HFFc6 (cell line): Measurements from ENCODE around the gene GPR55. TPM values are rescaled to one million over a fixed set of nuclear protein-coding genes. Genes with fewer than 3 reads are reported as not detected.

Source experiments
- DNase-seq: peaks from one replicate; pipeline ENCODE4 v3.0.0-alpha.2; 2018
- H3K27ac Mint-ChIP-seq: 2 replicates; pipeline ENCODE4 v1.8.0; 2020; ENCODE audit warnings: mild to moderate bottlenecking, mixed read lengths
- H3K27me3 Mint-ChIP-seq: 2 replicates; pipeline ENCODE4 v1.8.0; 2021; ENCODE audit warnings: mild to moderate bottlenecking, moderate library complexity, mixed read lengths; ENCODE audit not compliant: insufficient read depth
- H3K36me3 Mint-ChIP-seq: 2 replicates; pipeline ENCODE4 v1.8.0; 2021; ENCODE audit warnings: low read depth, mixed read lengths
- H3K4me1 Mint-ChIP-seq: 2 replicates; pipeline ENCODE4 v1.8.0; 2020; ENCODE audit warnings: low read depth, mixed read lengths
- H3K4me3 Mint-ChIP-seq: 2 replicates; pipeline ENCODE4 v1.8.0; 2020; ENCODE audit warnings: mild to moderate bottlenecking, moderate library complexity, mixed read lengths
- H3K9me3 Mint-ChIP-seq: 2 replicates; pipeline ENCODE4 v1.8.0; 2020; ENCODE audit warnings: mild to moderate bottlenecking, mixed read lengths
- CTCF ChIP-seq: fragments of 200-600 bp; sonication (generic); IDR thresholded peaks from 2 replicates; pipeline ENCODE4 v1.5.0; 2021; ENCODE audit warnings: antibody characterized with exemption, mild to moderate bottlenecking
- total RNA-seq, 6 experiments: library from RNA; stranded (reverse); fragmentation: NEBNext Ultra II Directional; extraction: Animal tissue kit (Norgen Biotek cat#: 25700); gene quantifications; 2 replicates in 1 of 6; 3 replicates in 5 of 6; pipeline ENCODE4 v1.2.3, GENCODE V29; 2021

The GPR55 gene
- total RNA-seq, 6 experiments from 2014 or later: not detected

- TF ChIP-seq CTCF: no peak
- Mint-ChIP-seq H3K36me3 (no peaks in the 10 kb centered on the region), H3K9me3 (no peaks in the 10 kb centered on the region; the same call in 1 of the 2 replicates), H3K27ac (no peak overlapping the region), H3K4me1 (no peaks in the 10 kb centered on the region), H3K4me3 (no peak overlapping the region), H3K27me3 (peaks cover 55% of the 10 kb centered on the region)
- DNase-seq: no peak
These were observed 30.9 kb downstream of the GPR55 start for GRCh38 chr2:230893841-230894781.

GRCh38 chr2:230893338-230893737 is 31.7 kb downstream of the GPR55 start:
- H3K27ac Mint-ChIP-seq: no peak overlapping the region
- no peaks in the 10 kb centered on the region; the same call in 1 of the 2 replicates for H3K9me3 Mint-ChIP-seq
- TF ChIP-seq CTCF: no peak
- H3K4me1 Mint-ChIP-seq: no peaks in the 10 kb centered on the region
- H3K27me3 Mint-ChIP-seq: peaks cover 48% of the 10 kb centered on the region
- DNase-seq: no peak
- no peak overlapping the region for H3K4me3 Mint-ChIP-seq
- H3K36me3 Mint-ChIP-seq: no peaks in the 10 kb centered on the region

GRCh38 chr2:230891509-230891908 is 33.5 kb downstream of the GPR55 start:
- Mint-ChIP-seq H3K9me3 (no peaks in the 10 kb centered on the region; the same call in 1 of the 2 replicates), H3K27ac (no peak overlapping the region), H3K36me3 (no peaks in the 10 kb centered on the region), H3K4me3 (no peak overlapping the region), H3K27me3 (peaks cover 40% of the 10 kb centered on the region), H3K4me1 (no peaks in the 10 kb centered on the region)
- no peak for TF ChIP-seq CTCF
- no peak for DNase-seq

GRCh38 chr2:230891064-230891463 is 34.0 kb downstream of the GPR55 start:
- H3K27me3 Mint-ChIP-seq: peaks cover 37% of the 10 kb centered on the region
- H3K27ac Mint-ChIP-seq: no peak overlapping the region
- no peaks in the 10 kb centered on the region for H3K4me1 Mint-ChIP-seq
- H3K4me3 Mint-ChIP-seq: no peak overlapping the region
- no peak for TF ChIP-seq CTCF
- H3K9me3 Mint-ChIP-seq: no peaks in the 10 kb centered on the region; the same call in 1 of the 2 replicates
- no peaks in the 10 kb centered on the region for H3K36me3 Mint-ChIP-seq
- no peak for DNase-seq

- Mint-ChIP-seq H3K4me1 (no peaks in the 10 kb centered on the region), H3K9me3 (no peaks in the 10 kb centered on the region; the same call in 1 of the 2 replicates), H3K27ac (no peak overlapping the region), H3K36me3 (no peaks in the 10 kb centered on the region), H3K4me3 (no peak overlapping the region), H3K27me3 (peaks cover 33% of the 10 kb centered on the region)
- DNase-seq: no peak
- no peak for TF ChIP-seq CTCF
These were observed 34.4 kb downstream of the GPR55 start for GRCh38 chr2:230890646-230891045.
